ENCODE data around the gene PRIMA1. TPM values are rescaled to one million over a fixed set of nuclear protein-coding genes. Genes with fewer than 3 reads are reported as not detected.

The PRIMA1 gene
- total RNA-seq, 4 donors from 2014 or later, result 2.6 to 9.0 (median 4.1) TPM

DNA sequence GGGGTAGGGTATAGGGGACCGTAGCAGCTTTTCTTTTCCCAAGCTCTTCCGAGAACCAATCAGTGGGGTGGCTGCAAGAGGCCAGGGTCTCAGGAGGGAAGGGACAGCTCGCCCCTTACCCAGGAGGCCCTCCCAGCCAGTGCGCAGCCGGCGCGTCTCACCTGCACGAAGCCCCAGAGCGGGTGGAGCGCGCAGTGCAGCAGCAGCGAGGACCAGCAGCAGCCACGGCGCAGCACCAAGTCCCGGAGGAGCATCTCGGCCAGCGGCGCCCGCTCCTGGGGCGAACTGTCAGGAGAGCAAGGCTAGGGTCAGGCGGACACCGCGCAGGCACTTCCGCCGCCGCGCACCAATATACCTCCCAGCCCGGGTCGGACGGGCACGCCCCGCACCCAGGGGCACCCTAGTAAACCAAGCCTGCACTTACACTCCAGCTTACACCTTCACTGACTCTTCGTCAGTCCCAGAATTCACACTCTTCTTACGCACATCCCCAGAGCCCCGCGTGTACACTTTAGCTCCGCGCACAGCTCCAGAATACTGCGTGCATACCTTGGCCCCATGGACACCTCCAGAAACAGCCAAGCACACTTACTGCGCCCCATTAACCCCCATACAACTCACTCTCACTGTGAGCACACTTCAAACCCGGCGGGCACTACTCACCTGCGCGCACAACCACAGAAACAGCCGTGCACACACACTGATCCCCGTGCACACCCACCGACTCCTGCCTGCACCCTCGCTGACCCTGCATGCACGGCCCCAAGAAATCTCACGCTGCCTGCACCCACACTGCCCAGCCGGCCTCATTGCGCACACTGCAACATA lies 606 bp downstream of the PRIMA1 start:
- no peak for DNase-seq (ENCODE audit: low spot score in 2 of 2)
- 53 to 54% methylated on average over 41 to 52 of the region's 52 CpGs for WGBS, 2 donors
- H3K4me3 ChIP-seq (ENCODE audit: low read depth, poor library complexity, severe bottlenecking), result no peak overlapping the region
- no peak for TF ChIP-seq POLR2A (IDR thresholded peaks at IDR 0.05)
- TF ChIP-seq, protein P1, sequence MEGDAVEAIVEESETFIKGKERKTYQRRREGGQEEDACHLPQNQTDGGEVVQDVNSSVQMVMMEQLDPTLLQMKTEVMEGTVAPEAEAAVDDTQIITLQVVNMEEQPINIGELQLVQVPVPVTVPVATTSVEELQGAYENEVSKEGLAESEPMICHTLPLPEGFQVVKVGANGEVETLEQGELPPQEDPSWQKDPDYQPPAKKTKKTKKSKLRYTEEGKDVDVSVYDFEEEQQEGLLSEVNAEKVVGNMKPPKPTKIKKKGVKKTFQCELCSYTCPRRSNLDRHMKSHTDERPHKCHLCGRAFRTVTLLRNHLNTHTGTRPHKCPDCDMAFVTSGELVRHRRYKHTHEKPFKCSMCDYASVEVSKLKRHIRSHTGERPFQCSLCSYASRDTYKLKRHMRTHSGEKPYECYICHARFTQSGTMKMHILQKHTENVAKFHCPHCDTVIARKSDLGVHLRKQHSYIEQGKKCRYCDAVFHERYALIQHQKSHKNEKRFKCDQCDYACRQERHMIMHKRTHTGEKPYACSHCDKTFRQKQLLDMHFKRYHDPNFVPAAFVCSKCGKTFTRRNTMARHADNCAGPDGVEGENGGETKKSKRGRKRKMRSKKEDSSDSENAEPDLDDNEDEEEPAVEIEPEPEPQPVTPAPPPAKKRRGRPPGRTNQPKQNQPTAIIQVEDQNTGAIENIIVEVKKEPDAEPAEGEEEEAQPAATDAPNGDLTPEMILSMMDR (IDR thresholded peaks at IDR 0.05), result no peak
- intact Hi-C loops (cut with DNase I; ENCODE audit: low total_unique reads), result loop anchor here (5.0 kb wide), 1 partner anchor 105 kb away; no protein-coding TSS in a partner anchor

DNA sequence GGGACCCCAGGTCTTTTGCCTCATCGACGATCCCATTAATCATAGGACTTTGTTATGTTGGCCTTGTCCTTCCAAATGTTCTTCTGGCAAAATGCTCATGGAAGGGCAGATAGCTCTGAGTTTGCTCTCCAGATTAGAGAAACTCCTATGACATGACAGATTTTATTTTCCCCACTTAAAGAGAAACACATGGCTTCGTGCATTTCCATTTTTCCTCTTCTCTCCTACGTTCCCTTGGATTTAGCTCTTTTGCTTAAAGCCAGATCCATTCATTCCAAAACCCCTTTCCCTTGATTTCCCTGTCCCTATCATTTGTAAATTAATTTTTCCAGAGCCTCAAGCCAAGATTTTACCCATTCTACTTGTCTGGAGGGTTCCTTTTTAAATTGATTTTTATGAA lies 2.9 kb downstream of the PRIMA1 start:
- 51 to 64% methylated on average over 4 of the region's 4 CpGs for WGBS, 2 donors
- DNase-seq (ENCODE audit: low spot score in 2 of 2), result no peak
- H3K4me3 ChIP-seq (ENCODE audit: low read depth, poor library complexity, severe bottlenecking), result no peak overlapping the region
- intact Hi-C loops (cut with DNase I; ENCODE audit: low total_unique reads), result loop anchor here (5.0 kb wide), 1 partner anchor 107 kb away; no protein-coding TSS in a partner anchor
- TF ChIP-seq, protein P1 (IDR thresholded peaks at IDR 0.05), result no peak
- TF ChIP-seq POLR2A (IDR thresholded peaks at IDR 0.05), result no peak

DNA sequence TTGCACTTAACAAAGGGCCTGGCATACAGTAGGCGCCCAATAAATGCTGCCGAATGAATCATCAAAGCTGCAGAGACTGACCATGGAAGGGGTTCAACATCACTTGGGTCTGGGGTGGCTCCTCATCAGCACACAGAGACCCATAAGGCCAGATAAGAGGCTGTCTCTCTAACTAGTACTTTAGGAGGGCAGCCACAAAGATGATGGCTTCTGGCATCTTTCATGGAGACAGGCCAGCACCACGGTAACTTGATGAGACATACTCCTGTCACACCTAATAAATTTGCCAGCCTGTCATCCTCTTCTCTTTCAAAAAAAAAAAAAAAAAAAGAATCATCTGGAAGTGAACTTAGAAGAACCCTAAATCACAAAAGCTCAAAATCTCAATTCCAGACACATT lies 3.4 kb downstream of the PRIMA1 start:
- intact Hi-C loops (cut with DNase I; ENCODE audit: low total_unique reads), result loop anchor here (5.0 kb wide), 1 partner anchor 107 kb away; no protein-coding TSS in a partner anchor
- TF ChIP-seq POLR2A (IDR thresholded peaks at IDR 0.05), result no peak
- TF ChIP-seq, protein P1 (IDR thresholded peaks at IDR 0.05), result no peak
- 45 to 51% methylated on average over 3 of the region's 3 CpGs for whole genome bisulfite sequencing, 2 donors
- no peak overlapping the region for H3K4me3 ChIP-seq (ENCODE audit: low read depth, poor library complexity, severe bottlenecking)
- no peak for DNase-seq (ENCODE audit: low spot score in 2 of 2)

DNA sequence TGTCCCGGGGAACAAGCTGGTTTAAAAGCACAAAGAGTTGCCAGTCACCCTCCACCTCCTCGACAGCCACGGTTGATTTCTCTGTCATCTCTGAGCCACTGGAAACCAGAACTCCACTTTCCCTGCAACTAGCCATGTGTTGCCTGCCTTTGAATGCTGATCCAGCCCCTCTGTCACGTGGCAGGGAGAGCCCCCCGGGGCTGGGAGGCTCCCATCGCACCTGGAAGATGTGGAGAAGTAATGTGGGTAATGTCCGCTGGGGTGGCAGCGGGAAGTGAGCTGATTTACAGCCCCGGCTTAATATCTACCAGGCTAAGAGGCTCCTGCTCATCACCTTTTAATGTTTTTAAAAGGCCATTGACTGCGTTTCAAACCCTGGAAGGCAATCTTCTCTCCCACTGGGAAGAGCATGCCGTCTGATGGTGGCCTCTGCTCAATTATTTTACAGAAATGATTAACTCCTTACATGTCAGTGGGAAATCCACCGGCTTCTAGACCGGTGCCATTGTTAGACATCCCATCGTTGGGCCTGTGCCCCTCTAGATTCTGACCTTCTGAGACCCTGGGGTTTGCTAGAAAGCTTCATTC lies 7.4 kb downstream of the PRIMA1 start:
- TF ChIP-seq, protein P1 (IDR thresholded peaks at IDR 0.05), result no peak
- TF ChIP-seq POLR2A (IDR thresholded peaks at IDR 0.05), result no peak
- intact Hi-C loops (cut with DNase I; ENCODE audit: low total_unique reads), result no loop called here
- no peak overlapping the region for H3K4me3 ChIP-seq (ENCODE audit: low read depth, poor library complexity, severe bottlenecking)
- 59 to 72% methylated on average over 14 of the region's 14 CpGs for WGBS, 2 donors
- DNase-seq (ENCODE audit: low spot score in 2 of 2), result no peak

DNA sequence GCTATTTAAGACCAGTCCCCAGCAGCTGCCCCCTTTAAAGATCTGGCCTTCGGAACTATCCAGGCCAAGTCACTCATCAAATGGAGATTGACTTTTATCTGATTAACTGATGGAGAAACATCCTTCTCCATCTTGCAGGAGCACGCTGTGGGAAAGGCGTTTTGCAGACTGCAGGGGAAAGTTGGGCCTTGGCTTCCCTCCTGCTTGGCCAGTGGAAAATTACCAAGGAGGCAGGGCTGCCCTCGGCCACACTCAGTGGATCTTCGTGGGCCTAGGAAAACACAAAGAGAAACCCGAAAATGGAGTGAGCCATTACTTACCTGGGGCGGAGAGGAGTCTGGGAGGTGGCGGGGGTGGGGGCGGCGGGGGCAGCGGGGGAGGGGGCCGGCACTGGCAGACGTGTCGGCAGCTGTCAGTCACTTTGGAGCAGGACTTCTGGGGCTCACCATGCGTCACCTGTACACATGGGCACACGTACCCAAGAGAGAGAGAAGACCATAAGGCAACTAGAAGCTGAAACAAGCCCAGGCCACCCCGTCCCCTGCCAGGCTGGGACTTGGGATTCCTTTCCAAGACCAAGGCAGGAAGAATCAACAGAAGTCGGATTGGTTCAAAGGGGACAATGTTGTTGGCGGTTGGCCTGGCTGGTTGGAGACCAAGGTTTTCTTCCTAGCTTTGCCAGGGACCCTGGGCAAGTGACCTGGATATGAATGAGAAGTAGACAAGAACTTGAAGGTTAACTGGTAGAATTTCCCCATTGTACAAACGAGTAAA lies 9.2 kb downstream of the PRIMA1 start:
- no peak for TF ChIP-seq POLR2A (IDR thresholded peaks at IDR 0.05)
- TF ChIP-seq, protein P1 (IDR thresholded peaks at IDR 0.05), result no peak
- H3K4me3 ChIP-seq (ENCODE audit: low read depth, poor library complexity, severe bottlenecking), result no peak overlapping the region
- WGBS, 2 donors, result 84 to 86% methylated on average over 15 to 20 of the region's 20 CpGs
- intact Hi-C loops (cut with DNase I; ENCODE audit: low total_unique reads), result no loop called here
- no peak for DNase-seq (ENCODE audit: low spot score in 2 of 2)
